ENCODE results near the gene MTRF1L.
"Not testable (repeated sequence)": the region's sequence is repeated elsewhere in the genome, so short reads cannot be mapped to it uniquely, and the experiment has no call there.

- not testable (repeated sequence) for TF ChIP-seq CTCF (conservative IDR thresholded peaks at IDR 0.05; ENCODE audit: low read depth, low read length); EZH2 (IDR thresholded peaks at IDR 0.05; ENCODE audit: low read length, unreplicated experiment); EZH2phosphoT487 (IDR thresholded peaks at IDR 0.05; ENCODE audit: borderline replicate concordance, low read length)
Measured at GRCh38 chr6:153000790-153001189, 1.7 kb downstream of the MTRF1L start.

Measured in PC-3 (cell line).